ENCODE results near the gene KCNJ6. TPM values are rescaled to one million over a fixed set of nuclear protein-coding genes. Genes with fewer than 3 reads are reported as not detected.

The KCNJ6 gene
- total RNA-seq, 1 experiment from 2014 or later: not detected

- H3K9ac ChIP-seq (ENCODE audit: low read length): no peak overlapping the region
- H3K27ac ChIP-seq (ENCODE audit: low read depth, low read length): no peak overlapping the region
- no peaks in the 10 kb centered on the region for H4K20me1 ChIP-seq (ENCODE audit: insufficient read depth)
- H3K9me2 ChIP-seq (ENCODE audit: insufficient read depth): no peaks in the 10 kb centered on the region
- no peak for DNase-seq (ENCODE audit: low read depth, low spot score)
- TF ChIP-seq ZBTB33 (IDR thresholded peaks at IDR 0.05; ENCODE audit: extremely low read depth, insufficient replicate concordance, low read length) (no peak), ATF3 (IDR thresholded peaks at IDR 0.05) (no peak)
- intact Hi-C loops (cut with micrococcal nuclease): no loop called here
- BruUV-seq (replicated peaks): no TSS peak
- H2AFZ ChIP-seq (ENCODE audit: low read depth, low read length, poor library complexity, severe bottlenecking): no peak overlapping the region
- no peaks in the 10 kb centered on the region for H3K9me3 ChIP-seq (ENCODE audit: control insufficient read depth in 1 of 2, insufficient read depth in 1 of 2, low read depth in 1 of 2, low read length in 2 of 2)
- no peaks in the 10 kb centered on the region for H3K4me1 ChIP-seq (ENCODE audit: control insufficient read depth in 1 of 2, insufficient read depth in 2 of 2, low read length in 2 of 2)
- H3K4me3 ChIP-seq (replicated peaks in 1 of 2; ENCODE audit: low read depth in 1 of 2, low read length in 2 of 2): no peak overlapping the region
- ChIA-PET POLR2A (no interaction called here), RAD21 (ENCODE audit: low non-redundant PET in 1 of 2, low total read pairs in 2 of 2, uncharacterized antibody in 2 of 2, unreplicated experiment in 2 of 2) (no interaction called here), CTCF (no interaction called here)
- no peaks in the 10 kb centered on the region for H3K79me2 ChIP-seq (ENCODE audit: insufficient read depth, low read length)
- H3K27me3 ChIP-seq (ENCODE audit: insufficient read depth, low read length): peaks cover 4% of the 10 kb centered on the region; the same call in 1 of the 2 replicates
- ATAC-seq: no peak
- no peak overlapping the region for H3K4me2 ChIP-seq (ENCODE audit: low read length)
- no peaks in the 10 kb centered on the region for H3K36me3 ChIP-seq (ENCODE audit: control insufficient read depth in 1 of 2, insufficient read depth in 2 of 2, low read length in 2 of 2)
Observed at GRCh38 chr21:37793660-37794059, 122.6 kb downstream of the KCNJ6 start.

GRCh38 chr21:37792046-37792445 is 124.2 kb downstream of the KCNJ6 start:
- Histone ChIP-seq H3K4me2 (ENCODE audit: low read length) (no peak overlapping the region), H3K9me3 (ENCODE audit: control insufficient read depth in 1 of 2, insufficient read depth in 1 of 2, low read depth in 1 of 2, low read length in 2 of 2) (no peaks in the 10 kb centered on the region), H3K9ac (ENCODE audit: low read length) (no peak overlapping the region), H3K4me3 (replicated peaks in 1 of 2; ENCODE audit: low read depth in 1 of 2, low read length in 2 of 2) (no peak overlapping the region), H3K4me1 (ENCODE audit: control insufficient read depth in 1 of 2, insufficient read depth in 2 of 2, low read length in 2 of 2) (no peaks in the 10 kb centered on the region), H3K79me2 (ENCODE audit: insufficient read depth, low read length) (no peaks in the 10 kb centered on the region), H2AFZ (ENCODE audit: low read depth, low read length, poor library complexity, severe bottlenecking) (no peak overlapping the region), H3K36me3 (ENCODE audit: control insufficient read depth in 1 of 2, insufficient read depth in 2 of 2, low read length in 2 of 2) (no peaks in the 10 kb centered on the region), H3K9me2 (ENCODE audit: insufficient read depth) (no peaks in the 10 kb centered on the region), H3K27me3 (ENCODE audit: insufficient read depth, low read length) (no peaks in the 10 kb centered on the region), H3K27ac (ENCODE audit: low read depth, low read length) (no peak overlapping the region), H4K20me1 (ENCODE audit: insufficient read depth) (no peaks in the 10 kb centered on the region)
- intact Hi-C loops (cut with micrococcal nuclease): no loop called here
- TF ChIP-seq JUND (IDR thresholded peaks at IDR 0.05): no peak
- TF ChIP-seq SRF (IDR thresholded peaks at IDR 0.05; ENCODE audit: low read depth): no peak
- DNase-seq (ENCODE audit: low read depth, low spot score): no peak
- ATAC-seq: no peak
- no TSS peak for BruUV-seq (replicated peaks)
- ChIA-PET RAD21 (ENCODE audit: low non-redundant PET in 1 of 2, low total read pairs in 2 of 2, uncharacterized antibody in 2 of 2, unreplicated experiment in 2 of 2) (no interaction called here), CTCF (no interaction called here), POLR2A (no interaction called here)

Measured in HCT116 (cell line).